Endothelial cell (in vitro differentiated cells): ENCODE data around the gene SLC26A1. TPM values are rescaled to one million over a fixed set of nuclear protein-coding genes. Genes with fewer than 3 reads are reported as not detected.
A peak's percentile ranks its signal among the peaks of the same experiment; 100 is the strongest.

Experiments
- DNase-seq: peaks from one replicate; pipeline ENCODE4 v3.0.0; 2021; ENCODE audit warnings: low spot score
- H3K27ac Mint-ChIP-seq: one replicate; pipeline ENCODE4 v1.8.0; 2021; ENCODE audit warnings: mixed read lengths, inconsistent platforms; ENCODE audit not compliant: unreplicated experiment
- H3K27me3 Mint-ChIP-seq: one replicate; pipeline ENCODE4 v1.8.0; 2021; ENCODE audit warnings: mild to moderate bottlenecking, moderate library complexity, mixed read lengths, inconsistent platforms; ENCODE audit not compliant: unreplicated experiment
- H3K36me3 Mint-ChIP-seq: one replicate; pipeline ENCODE4 v1.8.0; 2021; ENCODE audit warnings: mild to moderate bottlenecking, low read depth, mixed read lengths, inconsistent platforms; ENCODE audit not compliant: unreplicated experiment
- H3K4me1 Mint-ChIP-seq: one replicate; pipeline ENCODE4 v1.8.0; 2021; ENCODE audit warnings: mild to moderate bottlenecking, mixed read lengths, inconsistent platforms; ENCODE audit not compliant: unreplicated experiment
- H3K4me3 Mint-ChIP-seq: one replicate; pipeline ENCODE4 v1.8.0; 2021; ENCODE audit warnings: mild to moderate bottlenecking, mixed read lengths, inconsistent platforms; ENCODE audit not compliant: unreplicated experiment
- H3K9me3 Mint-ChIP-seq: one replicate; pipeline ENCODE4 v1.8.0; 2021; ENCODE audit warnings: mixed read lengths, inconsistent platforms; ENCODE audit not compliant: unreplicated experiment
- total RNA-seq: library from RNA; stranded (reverse); fragmentation: NEBNext Ultra II Directional; extraction: Animal tissue kit (Norgen Biotek cat#: 25700); gene quantifications from one replicate; pipeline ENCODE4 v1.2.1, GENCODE V29; 2021; ENCODE audit not compliant: unreplicated experiment
- TF ChIP-seq, protein P1 (sequence below): fragments of 200-600 bp; sonication (generic); IDR thresholded peaks from one replicate; pipeline ENCODE4 v1.5.0; 2021; ENCODE audit warnings: antibody characterized with exemption; ENCODE audit not compliant: unreplicated experiment

The SLC26A1 gene
- total RNA-seq, 1 donor from 2014 or later: not detected

DNA sequence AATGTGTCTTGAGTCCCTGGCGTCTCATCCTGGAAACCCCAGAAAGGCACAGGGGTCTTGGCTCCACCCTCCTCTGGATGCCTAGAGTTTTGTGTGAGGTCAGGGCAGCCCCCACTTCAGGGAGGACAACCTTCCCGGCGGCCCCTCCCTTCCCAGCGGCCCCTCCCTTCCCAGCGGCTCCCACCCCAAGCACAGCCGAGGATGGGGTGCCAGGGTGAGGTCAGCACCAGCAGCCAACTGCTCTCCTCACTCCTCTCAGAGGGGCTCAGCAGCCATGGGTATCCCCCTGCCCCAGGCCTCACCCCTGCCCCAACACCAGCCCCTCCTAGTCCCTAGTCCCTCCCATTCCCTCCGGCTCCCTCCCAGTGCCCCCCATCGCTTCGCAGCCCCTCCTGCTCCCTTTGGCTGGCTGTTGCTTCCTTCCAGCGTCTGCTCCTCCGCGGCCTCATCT, 37.2 kb downstream of the SLC26A1 start:
- H3K4me3 Mint-ChIP-seq: no peak overlapping the region
- H3K9me3 Mint-ChIP-seq: no peaks in the 10 kb centered on the region
- H3K36me3 Mint-ChIP-seq: peaks cover 26% of the 10 kb centered on the region
- peaks cover 15% of the 10 kb centered on the region for H3K27me3 Mint-ChIP-seq
- no peaks in the 10 kb centered on the region for H3K4me1 Mint-ChIP-seq
- TF ChIP-seq, protein P1, sequence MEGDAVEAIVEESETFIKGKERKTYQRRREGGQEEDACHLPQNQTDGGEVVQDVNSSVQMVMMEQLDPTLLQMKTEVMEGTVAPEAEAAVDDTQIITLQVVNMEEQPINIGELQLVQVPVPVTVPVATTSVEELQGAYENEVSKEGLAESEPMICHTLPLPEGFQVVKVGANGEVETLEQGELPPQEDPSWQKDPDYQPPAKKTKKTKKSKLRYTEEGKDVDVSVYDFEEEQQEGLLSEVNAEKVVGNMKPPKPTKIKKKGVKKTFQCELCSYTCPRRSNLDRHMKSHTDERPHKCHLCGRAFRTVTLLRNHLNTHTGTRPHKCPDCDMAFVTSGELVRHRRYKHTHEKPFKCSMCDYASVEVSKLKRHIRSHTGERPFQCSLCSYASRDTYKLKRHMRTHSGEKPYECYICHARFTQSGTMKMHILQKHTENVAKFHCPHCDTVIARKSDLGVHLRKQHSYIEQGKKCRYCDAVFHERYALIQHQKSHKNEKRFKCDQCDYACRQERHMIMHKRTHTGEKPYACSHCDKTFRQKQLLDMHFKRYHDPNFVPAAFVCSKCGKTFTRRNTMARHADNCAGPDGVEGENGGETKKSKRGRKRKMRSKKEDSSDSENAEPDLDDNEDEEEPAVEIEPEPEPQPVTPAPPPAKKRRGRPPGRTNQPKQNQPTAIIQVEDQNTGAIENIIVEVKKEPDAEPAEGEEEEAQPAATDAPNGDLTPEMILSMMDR: no peak
- no peak for DNase-seq
- H3K27ac Mint-ChIP-seq: no peak overlapping the region

DNA sequence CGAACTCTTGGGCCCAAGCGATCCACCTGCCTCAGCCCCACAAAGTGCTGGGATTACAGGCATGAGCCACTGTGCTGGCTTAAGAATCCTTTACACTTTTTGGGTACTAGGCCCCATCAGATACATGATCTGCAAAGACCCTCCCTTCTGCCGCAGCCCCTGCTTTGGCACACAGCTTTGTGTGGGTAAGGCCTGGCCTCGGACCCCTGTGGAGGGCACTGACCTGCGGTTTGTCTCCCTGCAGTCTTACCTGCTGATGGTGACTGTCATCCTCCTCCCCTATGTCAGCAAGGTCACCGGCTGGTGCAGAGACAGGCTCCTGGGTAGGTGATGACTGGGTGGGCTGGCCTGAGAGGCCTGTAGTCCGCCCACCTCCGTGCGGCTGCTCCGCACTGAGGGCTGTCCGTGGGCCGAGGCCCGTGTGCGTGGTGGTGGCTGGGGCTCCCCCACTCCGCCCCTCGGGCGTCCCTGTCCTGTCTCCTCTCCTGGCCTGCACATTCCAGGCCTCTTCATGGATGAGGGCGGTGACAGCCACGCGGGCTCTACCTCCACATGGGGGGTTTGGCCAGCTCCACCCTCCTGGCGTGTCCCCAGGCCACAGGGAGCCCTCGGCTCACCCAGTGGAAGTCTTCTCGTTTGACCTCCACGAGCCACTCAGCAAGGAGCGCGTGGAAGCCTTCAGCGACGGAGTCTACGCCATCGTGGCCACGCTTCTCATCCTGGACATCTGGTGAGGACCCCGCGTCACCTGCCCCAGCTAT, 37.9 kb downstream of the SLC26A1 start:
- peaks cover 16% of the 10 kb centered on the region for H3K27me3 Mint-ChIP-seq
- no peaks in the 10 kb centered on the region for H3K4me1 Mint-ChIP-seq
- no peaks in the 10 kb centered on the region for H3K9me3 Mint-ChIP-seq
- DNase-seq: no peak
- no peak overlapping the region for H3K27ac Mint-ChIP-seq
- TF ChIP-seq, protein P1: no peak
- no peak overlapping the region for H3K4me3 Mint-ChIP-seq
- peaks cover 32% of the 10 kb centered on the region for H3K36me3 Mint-ChIP-seq

DNA sequence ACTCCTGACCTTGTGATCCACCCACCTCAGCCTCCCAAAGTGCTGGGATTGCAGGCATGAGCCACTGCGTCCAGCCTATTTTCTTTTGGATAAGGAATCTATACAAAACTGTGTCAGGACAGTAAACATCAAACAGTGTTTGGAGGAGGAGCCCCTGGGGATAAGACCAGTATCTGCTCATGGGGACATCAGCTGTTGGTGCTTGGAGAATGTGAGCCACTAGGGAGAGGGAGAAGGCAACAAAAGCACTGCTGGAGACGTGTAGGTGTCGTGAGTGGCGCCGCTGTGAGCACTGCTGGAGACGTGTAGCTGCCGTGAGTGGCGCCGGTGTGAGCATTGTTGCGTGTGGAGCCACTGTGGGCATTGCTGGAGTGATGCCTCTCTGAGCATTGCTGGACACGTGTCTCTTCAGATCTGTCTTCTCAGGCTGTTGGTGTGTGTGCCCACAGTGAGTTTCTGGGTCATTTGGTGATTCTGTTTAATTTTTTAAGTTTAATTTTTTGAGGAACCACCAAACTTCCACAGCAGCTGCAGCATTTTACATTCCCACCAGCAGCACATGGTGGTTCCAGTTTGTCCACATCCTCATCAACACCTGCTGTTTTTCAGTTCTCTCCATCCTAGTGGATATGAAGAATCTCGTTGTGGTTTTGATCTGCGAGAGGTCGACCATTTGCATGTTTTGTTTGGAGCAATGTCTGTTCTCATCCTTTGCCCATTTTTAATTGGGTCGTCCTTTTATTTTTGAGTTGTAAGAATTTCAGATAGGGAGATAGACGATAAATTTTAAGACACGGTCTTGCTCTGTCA, 38.8 kb downstream of the SLC26A1 start:
- Mint-ChIP-seq H3K27ac (no peak overlapping the region), H3K4me1 (no peaks in the 10 kb centered on the region)
- no peak for DNase-seq

DNA sequence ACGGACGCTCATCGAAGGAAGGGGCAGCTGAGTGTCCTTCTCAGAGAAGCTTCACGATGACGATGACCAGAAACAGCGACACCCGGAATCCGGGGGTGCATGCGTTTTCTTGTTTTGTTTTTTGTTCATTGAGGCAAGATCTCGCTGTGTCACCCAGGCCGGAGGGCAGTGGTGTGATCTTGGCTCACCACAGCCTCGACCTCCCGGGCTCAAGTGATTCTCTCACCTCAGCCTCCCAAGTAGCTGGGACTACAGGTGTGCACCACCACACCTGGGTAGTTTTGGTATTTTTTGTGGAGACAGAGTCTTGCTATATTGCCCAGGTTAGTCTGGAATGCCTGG, 39.7 kb downstream of the SLC26A1 start:
- no peak overlapping the region for H3K4me3 Mint-ChIP-seq
- no peaks in the 10 kb centered on the region for H3K9me3 Mint-ChIP-seq
- TF ChIP-seq, protein P1: no peak
- peaks cover 28% of the 10 kb centered on the region for H3K36me3 Mint-ChIP-seq
- no peak for DNase-seq
- peaks cover 14% of the 10 kb centered on the region for H3K27me3 Mint-ChIP-seq
- H3K27ac Mint-ChIP-seq: no peak overlapping the region
- H3K4me1 Mint-ChIP-seq: no peaks in the 10 kb centered on the region

More for the DNA sequence above, 38.8 kb downstream of the SLC26A1 start:
- Mint-ChIP-seq H3K36me3 (peaks cover 32% of the 10 kb centered on the region), H3K4me3 (peak overlapping the region; percentile 84), H3K27me3 (peaks cover 16% of the 10 kb centered on the region), H3K9me3 (no peaks in the 10 kb centered on the region)
- TF ChIP-seq, protein P1: no peak
